B cell (primary cell): ENCODE results near the gene MORN1. TPM values are rescaled to one million over a fixed set of nuclear protein-coding genes. Genes with fewer than 3 reads are reported as not detected.

Source experiments
- ATAC-seq: fragments of 200-7000 bp; cut with Tn5 transposase; one replicate; pipeline ENCODE4 v1.10.0; 2021; ENCODE audit warnings: low read depth, mild to moderate bottlenecking, moderate number of reproducible peaks, moderate library complexity
- CTCF ChIA-PET: fragments of 350-600 bp; sonication (Branson Sonifier 250); formaldehyde crosslinking; loops from one replicate; lab custom pipeline; 2021; ENCODE audit warnings: antibody characterized with exemption, inconsistent platforms; lab: Charles Lee
- POLR2A ChIA-PET: fragments of 350-600 bp; sonication (Branson Sonifier 250); formaldehyde crosslinking; loops from one replicate; lab custom pipeline; 2021; ENCODE audit warnings: antibody characterized with exemption; lab: Charles Lee
- DNase-seq: peaks from one replicate; pipeline ENCODE4 v3.0.0; 2013
- H2AFZ ChIP-seq: 2 replicates; pipeline ENCODE4 v1.6.1; 2012; ENCODE audit warnings: mild to moderate bottlenecking, low read depth, low read length; ENCODE audit not compliant: insufficient read depth, poor library complexity, severe bottlenecking
- H3K27ac ChIP-seq, 2 donors: 1 replicate in 1 of 2; 2 replicates in 1 of 2; pipeline ENCODE4 v1.5.1; 2012 to 2013; ENCODE audit warnings: low read length in 2 of 2, mild to moderate bottlenecking in 2 of 2, moderate library complexity in 1 of 2
- H3K27me3 ChIP-seq, 4 experiments: fragments of 200-600 bp in 1 of 4; sonication (generic) in 1 of 4; replicated peaks in 1 of 4; 1 replicate in 2 of 4; 2 replicates in 2 of 4; pipeline versions ENCODE4 v1.6.1 to v1.7.0; 2013 to 2016; ENCODE audit warnings: low read length in 3 of 4, mild to moderate bottlenecking in 2 of 4, mixed read lengths in 1 of 4, moderate library complexity in 1 of 4; ENCODE audit not compliant: insufficient read depth in 4 of 4, control insufficient read depth in 3 of 4; ENCODE audit errors: control extremely low read depth in 1 of 4
- H3K36me3 ChIP-seq, 2 experiments: replicated peaks in 1 of 2; 1 replicate in 1 of 2; 2 replicates in 1 of 2; pipeline versions ENCODE4 v1.6.1 to v1.7.1; 2013; ENCODE audit warnings: low read length in 1 of 2; ENCODE audit not compliant: insufficient read depth in 2 of 2, control insufficient read depth in 1 of 2; ENCODE audit errors: control extremely low read depth in 1 of 2, extremely low read depth in 1 of 2
- H3K4me1 ChIP-seq, 2 donors: fragments of 200-600 bp in 1 of 2; sonication (generic) in 1 of 2; 1 replicate in 1 of 2; 2 replicates in 1 of 2; pipeline versions ENCODE4 v1.5.1 to v1.6.1; 2013 to 2017; ENCODE audit warnings: low read length in 2 of 2; ENCODE audit not compliant: control insufficient read depth in 2 of 2, insufficient read depth in 2 of 2
- H3K4me2 ChIP-seq: replicated peaks from 2 replicates; pipeline ENCODE3; 2012; ENCODE audit warnings: mild to moderate bottlenecking, low read depth, low read length; ENCODE audit not compliant: poor library complexity, severe bottlenecking
- H3K4me3 ChIP-seq, 5 experiments: fragments of 200-600 bp in 1 of 5; sonication (generic) in 1 of 5; 1 replicate in 3 of 5; 2 replicates in 2 of 5; pipeline versions ENCODE4 v1.5.1 to v1.7.0; 2011 to 2016; ENCODE audit warnings: low read length in 4 of 5, mild to moderate bottlenecking in 4 of 5, low read depth in 2 of 5, control low read depth in 1 of 5, moderate library complexity in 1 of 5; ENCODE audit not compliant: insufficient read depth in 1 of 5; ENCODE audit errors: control extremely low read depth in 1 of 5, extremely low read depth in 1 of 5
- H3K79me2 ChIP-seq: fragments of 200-600 bp; sonication (generic); one replicate; pipeline ENCODE4 v1.6.0; 2016; ENCODE audit warnings: low read length; ENCODE audit not compliant: control insufficient read depth, insufficient read depth
- H3K9ac ChIP-seq: fragments of 200-600 bp; sonication (generic); 2 replicates; pipeline ENCODE4 v1.6.1; 2017; ENCODE audit warnings: mild to moderate bottlenecking, low read length, moderate library complexity
- H3K9me3 ChIP-seq, 3 donors: one replicate each; pipeline versions ENCODE4 v1.6.1 to v1.7.1; 2013; ENCODE audit warnings: low read length in 2 of 3; ENCODE audit not compliant: control insufficient read depth in 2 of 3, insufficient read depth in 1 of 3; ENCODE audit errors: control extremely low read depth in 1 of 3
- H4K20me1 ChIP-seq: 2 replicates; pipeline ENCODE4 v1.6.0; 2012; ENCODE audit warnings: mild to moderate bottlenecking, low read length; ENCODE audit not compliant: insufficient read depth, control insufficient read depth, poor library complexity, severe bottlenecking
- H3K27ac Mint-ChIP-seq: one replicate; pipeline ENCODE4 v1.8.0; 2021; ENCODE audit warnings: mixed read lengths
- H3K27me3 Mint-ChIP-seq: one replicate; pipeline ENCODE4 v1.8.0; 2021; ENCODE audit warnings: mixed read lengths
- H3K4me1 Mint-ChIP-seq: one replicate; pipeline ENCODE4 v1.8.0; 2021; ENCODE audit warnings: mixed read lengths
- H3K4me3 Mint-ChIP-seq: one replicate; pipeline ENCODE4 v1.8.0; 2021; ENCODE audit warnings: mixed read lengths
- H3K9me3 Mint-ChIP-seq: one replicate; pipeline ENCODE4 v1.8.0; 2022; ENCODE audit warnings: mixed read lengths; ENCODE audit not compliant: insufficient read depth
- EZH2 ChIP-seq: IDR thresholded peaks from 2 replicates; pipeline ENCODE4 v1.6.1; 2012; ENCODE audit warnings: borderline replicate concordance, low read depth, mild to moderate bottlenecking, moderate library complexity, low read length; ENCODE audit not compliant: insufficient read depth, poor library complexity, severe bottlenecking
- WGBS: methylation state at CpG from one replicate; pipeline ENCODE4 v1.1.5; 2013; ENCODE audit warnings: missing lambda C conversion rate; ENCODE audit not compliant: insufficient coverage; 5-methylcytosine and 5-hydroxymethylcytosine counted together
- intact Hi-C: fragments of 100-400 bp; cut with micrococcal nuclease; formaldehyde crosslinking; loops from one replicate; pipeline ENCODE4 v1.10.0; 2022
- polyA plus RNA-seq: library from polyadenylated mRNA; depleted of rRNA; stranded (reverse); fragments of >200 nt; gene quantifications from 2 replicates; pipeline ENCODE4 v1.2.3, GENCODE V29; 2012
- total RNA-seq, 2 donors: library from RNA; stranded (reverse); fragments of 120-200 nt in 1 of 2; gene quantifications; 1 replicate in 1 of 2; 2 replicates in 1 of 2; pipeline versions ENCODE4 v1.2.3 to v1.2.4, GENCODE V29; 2013 to 2022
- TF ChIP-seq, protein P1 (sequence below): fragments of 200-600 bp; IDR thresholded peaks from one replicate; pipeline ENCODE4 v1.8.0; 2022; ENCODE audit warnings: antibody characterized with exemption, mild to moderate bottlenecking

Gene MORN1
- total and polyA plus RNA-seq, 2 donors (not counting 1 experiment from before 2014, with no cell fraction given), result 10.2 to 32.6 TPM

DNA sequence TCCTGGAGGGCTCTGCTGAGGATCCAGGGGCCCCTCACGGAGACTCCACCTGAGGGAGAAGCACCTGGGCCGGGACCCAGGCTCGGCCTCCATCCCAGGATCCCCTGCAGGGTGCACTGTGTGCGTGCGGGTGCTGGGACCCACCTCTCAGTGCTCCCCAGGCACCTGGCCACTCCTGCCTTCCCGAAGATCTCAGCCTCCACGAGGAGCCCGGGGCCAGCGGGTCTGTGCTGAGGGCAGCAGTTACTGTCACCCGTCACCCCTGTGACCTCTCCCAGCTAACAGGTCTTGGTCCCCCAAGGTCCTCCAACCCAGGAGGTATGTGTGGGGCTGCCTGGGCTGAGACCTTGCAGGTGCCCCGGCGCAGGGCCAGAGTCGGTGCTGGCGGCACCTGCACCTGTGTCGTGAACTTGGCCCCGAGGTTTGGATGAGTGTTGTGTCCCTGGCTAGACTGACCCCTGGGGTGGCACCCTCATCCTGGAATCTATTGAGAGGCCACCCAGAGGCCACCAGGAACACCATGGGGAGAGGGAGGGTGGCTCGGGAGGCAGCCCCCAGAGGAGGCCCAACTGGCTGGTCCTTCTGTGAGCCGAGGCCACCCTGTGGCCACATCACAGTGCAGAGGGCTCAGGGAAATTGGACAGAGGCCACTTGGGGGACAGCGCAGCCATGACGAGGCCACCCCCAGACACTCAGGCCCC lies 17.7 kb downstream of the MORN1 start:
- Histone ChIP-seq H2AFZ (no peak overlapping the region), H3K36me3 (no peaks in the 10 kb centered on the region)

More for the DNA sequence above, 17.7 kb downstream of the MORN1 start:
- DNase-seq (no peak), ATAC-seq (no peak)
- H3K9me3 ChIP-seq, result peaks cover 0 to 2% (median 0%) of the 10 kb centered on the region in 3 donors
- ChIA-PET CTCF (no interaction called here), POLR2A (no interaction called here)
- 95% methylated on average over 20 of the region's 20 CpGs for WGBS
- peaks cover 6 to 18% of the 10 kb centered on the region in 2 donors for H3K4me1 ChIP-seq
- Mint-ChIP-seq H3K27me3 (no peaks in the 10 kb centered on the region), H3K9me3 (no peaks in the 10 kb centered on the region), H3K4me1 (peaks cover 10% of the 10 kb centered on the region), H3K27ac (no peak overlapping the region), H3K4me3 (no peak overlapping the region)
- no peaks in the 10 kb centered on the region for H4K20me1 ChIP-seq
- no peak overlapping the region for H3K4me3 ChIP-seq
- no peak overlapping the region for H3K4me2 ChIP-seq
- H3K9ac ChIP-seq, result no peak overlapping the region
- TF ChIP-seq EZH2, result no peak
- TF ChIP-seq, protein P1, sequence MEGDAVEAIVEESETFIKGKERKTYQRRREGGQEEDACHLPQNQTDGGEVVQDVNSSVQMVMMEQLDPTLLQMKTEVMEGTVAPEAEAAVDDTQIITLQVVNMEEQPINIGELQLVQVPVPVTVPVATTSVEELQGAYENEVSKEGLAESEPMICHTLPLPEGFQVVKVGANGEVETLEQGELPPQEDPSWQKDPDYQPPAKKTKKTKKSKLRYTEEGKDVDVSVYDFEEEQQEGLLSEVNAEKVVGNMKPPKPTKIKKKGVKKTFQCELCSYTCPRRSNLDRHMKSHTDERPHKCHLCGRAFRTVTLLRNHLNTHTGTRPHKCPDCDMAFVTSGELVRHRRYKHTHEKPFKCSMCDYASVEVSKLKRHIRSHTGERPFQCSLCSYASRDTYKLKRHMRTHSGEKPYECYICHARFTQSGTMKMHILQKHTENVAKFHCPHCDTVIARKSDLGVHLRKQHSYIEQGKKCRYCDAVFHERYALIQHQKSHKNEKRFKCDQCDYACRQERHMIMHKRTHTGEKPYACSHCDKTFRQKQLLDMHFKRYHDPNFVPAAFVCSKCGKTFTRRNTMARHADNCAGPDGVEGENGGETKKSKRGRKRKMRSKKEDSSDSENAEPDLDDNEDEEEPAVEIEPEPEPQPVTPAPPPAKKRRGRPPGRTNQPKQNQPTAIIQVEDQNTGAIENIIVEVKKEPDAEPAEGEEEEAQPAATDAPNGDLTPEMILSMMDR, result no peak
- H3K79me2 ChIP-seq, result no peaks in the 10 kb centered on the region
- H3K27me3 ChIP-seq, result no peaks in the 10 kb centered on the region
- H3K27ac ChIP-seq, result no peak overlapping the region
- intact Hi-C loops, result no loop called here
